GM13976 (cell line): ENCODE results near the gene INHA.
A peak's percentile ranks its signal among the peaks of the same experiment; 100 is the strongest.

Source experiments
- DNase-seq: peaks from one replicate; pipeline ENCODE4 v3.0.0; 2012; ENCODE audit warnings: low spot score
- in situ Hi-C: fragments of 300-500 bp; cut with MboI; formaldehyde crosslinking; loops from one replicate; pipeline ENCODE4 v1.12.0; 2022; ENCODE audit warnings: low sequenced_read_pairs, mixed read lengths, inconsistent platforms; ENCODE audit not compliant: unreplicated experiment
- TF ChIP-seq, protein P1 (sequence below): IDR thresholded peaks from 2 replicates; pipeline ENCODE4 v1.5.1; 2012; ENCODE audit warnings: borderline replicate concordance, mild to moderate bottlenecking; ENCODE audit not compliant: insufficient read depth; ENCODE audit errors: extremely low read depth, missing control alignments, control extremely low read depth

The INHA gene

DNA sequence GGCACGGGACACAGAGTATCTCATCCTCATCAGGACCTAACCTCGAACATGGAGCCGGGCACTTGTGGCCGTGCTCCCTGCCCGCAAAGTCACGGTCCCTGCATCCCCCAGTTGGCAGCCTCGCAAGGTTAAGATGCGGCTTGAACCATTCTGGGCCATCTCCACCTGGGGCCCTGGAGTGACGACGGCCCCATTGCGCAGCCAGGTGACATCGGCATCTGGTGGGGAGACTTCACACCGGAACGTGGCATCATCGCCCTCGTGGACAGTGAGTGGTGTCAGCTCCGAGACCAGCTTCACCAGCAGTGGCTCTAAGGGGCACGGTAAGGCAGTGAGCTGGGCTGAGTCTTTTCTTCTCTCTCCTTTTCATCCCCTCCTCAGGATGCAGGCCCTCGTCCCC lies 15.7 kb upstream of the INHA start:
- in situ Hi-C loops: no loop called here
- DNase-seq: no peak
- TF ChIP-seq, protein P1, sequence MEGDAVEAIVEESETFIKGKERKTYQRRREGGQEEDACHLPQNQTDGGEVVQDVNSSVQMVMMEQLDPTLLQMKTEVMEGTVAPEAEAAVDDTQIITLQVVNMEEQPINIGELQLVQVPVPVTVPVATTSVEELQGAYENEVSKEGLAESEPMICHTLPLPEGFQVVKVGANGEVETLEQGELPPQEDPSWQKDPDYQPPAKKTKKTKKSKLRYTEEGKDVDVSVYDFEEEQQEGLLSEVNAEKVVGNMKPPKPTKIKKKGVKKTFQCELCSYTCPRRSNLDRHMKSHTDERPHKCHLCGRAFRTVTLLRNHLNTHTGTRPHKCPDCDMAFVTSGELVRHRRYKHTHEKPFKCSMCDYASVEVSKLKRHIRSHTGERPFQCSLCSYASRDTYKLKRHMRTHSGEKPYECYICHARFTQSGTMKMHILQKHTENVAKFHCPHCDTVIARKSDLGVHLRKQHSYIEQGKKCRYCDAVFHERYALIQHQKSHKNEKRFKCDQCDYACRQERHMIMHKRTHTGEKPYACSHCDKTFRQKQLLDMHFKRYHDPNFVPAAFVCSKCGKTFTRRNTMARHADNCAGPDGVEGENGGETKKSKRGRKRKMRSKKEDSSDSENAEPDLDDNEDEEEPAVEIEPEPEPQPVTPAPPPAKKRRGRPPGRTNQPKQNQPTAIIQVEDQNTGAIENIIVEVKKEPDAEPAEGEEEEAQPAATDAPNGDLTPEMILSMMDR: no peak

DNA sequence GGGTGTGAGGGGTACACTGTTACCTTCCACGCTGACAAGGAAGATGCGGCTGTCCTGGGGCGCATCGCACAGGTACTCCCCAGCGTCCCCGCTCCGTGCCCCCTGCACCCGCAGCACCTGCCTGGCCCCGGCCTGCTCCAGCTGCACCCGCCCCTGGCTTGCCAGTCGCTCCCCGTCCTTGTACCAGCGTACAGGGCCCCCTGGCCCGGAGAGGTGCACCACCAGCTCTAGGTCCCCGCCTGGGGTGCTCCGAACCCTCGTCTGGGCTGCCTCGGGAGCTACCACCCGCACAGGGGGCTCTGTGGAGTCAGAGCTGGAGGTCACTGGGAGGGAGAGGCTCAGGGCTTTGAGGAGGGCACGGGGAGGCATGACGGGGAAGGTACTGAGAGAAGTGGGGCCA lies 14.8 kb upstream of the INHA start:
- TF ChIP-seq, protein P1: no peak
- no peak for DNase-seq
- in situ Hi-C loops: no loop called here

DNA sequence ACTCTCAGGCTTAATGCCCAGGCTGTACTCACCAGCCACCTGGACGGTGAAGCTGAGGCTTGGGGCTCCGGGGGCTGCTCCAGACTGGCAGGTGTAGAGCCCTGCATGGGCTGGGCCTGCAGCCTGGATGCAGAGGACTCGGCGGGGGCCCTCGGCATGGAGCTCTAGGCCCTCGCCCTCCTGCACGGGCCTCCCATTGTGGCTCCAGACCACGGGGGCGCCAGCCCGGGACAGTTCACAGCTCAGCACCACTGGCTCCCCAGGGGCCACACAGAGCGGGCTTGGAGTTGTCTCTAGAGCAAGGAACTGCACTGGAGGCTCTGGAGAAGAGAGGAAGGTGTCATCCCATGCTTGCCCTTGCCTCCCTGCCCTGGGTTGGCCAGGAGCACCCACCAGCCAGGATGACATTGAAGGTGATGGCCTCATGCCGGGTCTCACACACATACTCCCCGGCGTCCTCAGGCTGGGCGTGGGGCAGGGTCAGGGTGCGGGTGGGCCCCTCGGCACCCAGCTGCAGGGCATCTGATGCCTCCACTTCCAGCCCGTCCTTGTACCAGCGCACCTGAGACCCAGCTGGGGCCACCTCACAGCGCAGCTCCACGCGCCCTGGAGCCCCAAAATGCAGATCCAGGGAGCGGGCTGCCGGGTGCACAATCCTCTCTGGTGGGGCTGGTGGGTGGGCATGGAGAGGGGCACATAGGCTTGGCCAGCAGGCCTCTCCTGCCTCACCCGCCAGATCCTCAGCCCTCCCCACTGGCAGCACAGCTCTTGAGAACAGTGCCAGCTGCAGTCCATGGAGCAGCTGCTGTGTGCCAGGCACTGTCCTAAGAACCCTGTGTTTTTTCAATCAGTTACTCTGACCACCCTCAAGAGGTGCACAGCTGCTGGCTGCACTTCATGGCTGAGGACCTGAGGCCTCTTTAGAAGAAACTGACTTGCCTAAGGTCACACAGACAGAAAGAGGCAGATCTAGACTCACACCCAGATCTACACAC lies 14.0 kb upstream of the INHA start:
- no peak for DNase-seq
- TF ChIP-seq, protein P1: no peak
- in situ Hi-C loops: no loop called here

DNA sequence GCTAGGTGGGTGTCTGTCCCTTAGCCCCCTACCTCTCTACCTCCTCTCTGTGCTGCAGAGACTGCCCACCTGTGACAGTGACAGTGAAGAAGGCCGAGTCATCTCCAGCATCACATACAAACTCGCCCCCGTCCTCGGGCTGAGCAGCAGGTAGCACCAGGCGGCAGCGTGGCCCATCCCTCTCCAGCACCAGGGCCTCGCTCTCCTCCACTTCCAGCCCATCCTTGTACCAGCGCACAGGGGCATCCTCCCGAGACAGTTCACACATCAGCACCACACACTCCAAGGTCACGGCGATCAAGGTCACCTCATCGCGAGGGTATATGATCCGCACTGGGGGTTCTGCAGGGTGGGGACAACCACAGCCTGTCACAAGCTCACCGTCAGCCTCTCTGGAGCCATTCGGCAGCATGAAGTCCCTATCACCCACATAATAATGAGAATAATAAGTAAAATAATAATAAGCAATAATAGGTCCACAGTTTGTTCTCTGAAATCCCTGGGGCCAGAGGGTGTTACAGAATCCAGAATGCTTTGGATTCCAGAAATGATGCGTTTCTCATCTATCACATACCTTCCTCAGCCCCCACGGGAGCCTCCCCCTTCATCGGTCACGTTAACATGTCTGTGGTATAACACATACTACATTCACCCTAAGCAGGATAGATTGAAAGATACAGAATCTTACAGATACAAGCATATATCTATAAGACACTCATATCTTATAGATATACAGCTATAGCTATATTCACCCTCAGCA lies 12.8 kb upstream of the INHA start:
- TF ChIP-seq, protein P1: no peak
- DNase-seq: no peak
- in situ Hi-C loops: no loop called here

DNA sequence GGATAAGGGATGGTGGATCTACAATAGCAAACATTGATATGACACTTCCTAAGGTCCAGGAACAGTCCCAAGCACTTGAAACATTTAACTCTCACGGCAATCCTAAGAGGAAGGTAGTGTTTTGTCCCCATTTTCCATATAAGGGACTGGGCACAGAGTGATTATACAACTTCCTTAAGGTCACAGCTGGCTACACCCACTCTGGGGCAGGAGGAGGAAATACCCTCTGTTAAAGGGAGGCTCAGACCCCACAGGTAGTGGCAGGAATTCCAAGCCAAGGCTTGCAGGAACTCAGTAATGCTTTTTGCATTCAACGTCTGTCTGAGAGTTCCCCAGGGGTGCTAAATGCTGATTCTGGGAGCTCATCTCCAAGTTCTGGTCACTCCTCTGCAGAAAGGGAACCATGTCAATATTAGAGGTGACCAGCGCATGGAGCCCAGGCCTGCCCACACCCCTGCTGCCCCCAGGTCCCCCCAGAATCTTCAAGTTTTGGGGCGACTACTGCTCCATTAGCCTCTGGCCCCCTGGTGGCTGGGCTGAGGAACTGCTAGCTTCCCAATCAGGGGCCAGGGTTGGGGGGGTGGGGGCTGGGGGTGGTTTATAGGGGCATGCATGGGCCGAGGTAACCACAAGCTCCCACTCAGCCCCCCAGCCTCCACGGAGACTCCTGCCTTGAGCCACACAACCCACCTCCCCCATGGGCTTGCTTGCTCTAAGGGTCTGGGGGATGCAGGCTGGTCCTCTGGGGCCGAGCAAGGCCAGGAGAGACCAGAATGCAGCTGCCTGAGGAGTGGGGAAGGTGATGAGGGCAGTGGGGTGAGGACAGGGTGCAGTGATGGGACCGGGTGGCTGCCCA lies 11.8 kb upstream of the INHA start:
- DNase-seq: peak; percentile 79
- in situ Hi-C loops: no loop called here
- TF ChIP-seq, protein P1: peak; percentile 56

DNA sequence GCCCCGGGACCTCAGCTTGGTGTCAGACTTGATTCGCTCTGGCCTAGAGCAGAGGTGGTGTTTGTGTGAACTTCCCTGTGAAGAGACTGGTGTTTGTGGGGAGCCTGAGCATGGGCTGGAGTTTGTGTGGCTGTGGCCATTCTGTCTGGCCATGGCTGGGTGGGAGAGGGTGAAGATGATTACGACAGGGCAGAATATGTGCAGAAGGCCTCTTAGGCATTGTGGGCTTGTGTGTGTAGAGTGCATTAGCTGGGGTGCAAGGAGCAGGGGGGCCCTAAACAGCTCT lies 11.3 kb upstream of the INHA start:
- in situ Hi-C loops: no loop called here
- TF ChIP-seq, protein P1: no peak

More for the DNA sequence above, 11.3 kb upstream of the INHA start:
- no peak for DNase-seq
